HEK293T (cell line): ENCODE data around the gene SIDT2.

Experiments used
- CTCF ChIA-PET: fragments of 350-600 bp; formaldehyde crosslinking; extraction: SDS; loops from one replicate; lab custom pipeline; 2021; ENCODE audit warnings: antibody characterized with exemption, inconsistent platforms; lab: Yijun Ruan, JAX
- POLR2A ChIA-PET: fragments of 350-600 bp; formaldehyde crosslinking; extraction: SDS; loops from one replicate; lab custom pipeline; 2020; ENCODE audit warnings: antibody characterized with exemption, inconsistent platforms; lab: Yijun Ruan, JAX
- DNase-seq: peaks from one replicate; pipeline ENCODE4 v3.0.0; 2012; ENCODE audit warnings: mixed read lengths; ENCODE audit errors: extremely low spot score
- ARNT ChIP-seq: fragments of 450-650 bp; IDR thresholded peaks from 2 replicates; pipeline ENCODE4 v1.6.1; 2017; ENCODE audit warnings: mild to moderate bottlenecking
- BHLHE40 ChIP-seq: fragments of 450-650 bp; IDR thresholded peaks from 2 replicates; pipeline ENCODE4 v1.6.1; 2016; ENCODE audit warnings: mild to moderate bottlenecking, moderate library complexity, borderline replicate concordance
- CTBP1 ChIP-seq: fragments of 450-650 bp; IDR thresholded peaks from 2 replicates; pipeline ENCODE4 v1.6.1; 2016; ENCODE audit warnings: borderline replicate concordance
- ELF4 ChIP-seq: fragments of 450-650 bp; IDR thresholded peaks from 2 replicates; pipeline ENCODE4 v1.6.1; 2017; ENCODE audit warnings: antibody characterized with exemption
- FOXA1 ChIP-seq: fragments of 450-650 bp; IDR thresholded peaks from 2 replicates; pipeline ENCODE4 v1.6.1; 2016; ENCODE audit warnings: mild to moderate bottlenecking
- FOXK2 ChIP-seq: fragments of 450-650 bp; IDR thresholded peaks from 2 replicates; pipeline ENCODE4 v1.6.1; 2016; ENCODE audit warnings: mild to moderate bottlenecking
- FOXM1 ChIP-seq: fragments of 450-650 bp; IDR thresholded peaks from 2 replicates; pipeline ENCODE4 v1.6.1; 2017; ENCODE audit warnings: mild to moderate bottlenecking, borderline replicate concordance
- HDGF ChIP-seq: fragments of 450-650 bp; IDR thresholded peaks from 2 replicates; pipeline ENCODE4 v1.6.1; 2017; ENCODE audit warnings: antibody characterized with exemption, borderline replicate concordance
- L3MBTL2 ChIP-seq: fragments of 450-650 bp; conservative IDR thresholded peaks from 2 replicates; pipeline ENCODE4 v1.6.1; 2016; ENCODE audit warnings: mild to moderate bottlenecking
- LEF1 ChIP-seq: fragments of 450-650 bp; IDR thresholded peaks from 2 replicates; pipeline ENCODE4 v1.6.1; 2017; ENCODE audit warnings: mild to moderate bottlenecking, borderline replicate concordance
- NFRKB ChIP-seq: fragments of 450-650 bp; IDR thresholded peaks from 2 replicates; pipeline ENCODE4 v1.6.1; 2016; ENCODE audit warnings: mild to moderate bottlenecking, moderate library complexity
- PKNOX1 ChIP-seq: fragments of 450-650 bp; IDR thresholded peaks from 2 replicates; pipeline ENCODE4 v1.6.1; 2016
- SP1 ChIP-seq: fragments of 450-650 bp; IDR thresholded peaks from 2 replicates; pipeline ENCODE4 v1.6.1; 2017
- SUZ12 ChIP-seq: fragments of 450-650 bp; IDR thresholded peaks from 2 replicates; pipeline ENCODE4 v1.6.1; 2016; ENCODE audit warnings: mild to moderate bottlenecking
- TARDBP ChIP-seq: fragments of 450-650 bp; IDR thresholded peaks from 2 replicates; pipeline ENCODE4 v1.6.1; 2016
- ZNF384 ChIP-seq: fragments of 450-650 bp; IDR thresholded peaks from 2 replicates; pipeline ENCODE4 v1.6.1; 2016

Gene SIDT2

GRCh38 chr11:117229411-117229810 is 50.9 kb downstream of the SIDT2 start:
- ChIA-PET POLR2A (no interaction called here), CTCF (interaction anchor here (0.7 kb wide), 1 partner anchor 535 kb away, joined by 3 read pairs; no protein-coding TSS in a partner anchor)
- no peak for DNase-seq
- TF ChIP-seq ELF4 (no peak), HDGF (no peak), BHLHE40 (no peak), CTBP1 (no peak), ARNT (no peak), FOXA1 (no peak), ZNF384 (no peak), PKNOX1 (no peak), L3MBTL2 (no peak)

GRCh38 chr11:117229931-117230285 is 51.4 kb downstream of the SIDT2 start:
- DNase-seq: no peak
- ChIA-PET CTCF (interaction anchor here (0.6 kb wide), 1 partner anchor 131 kb away, joined by 3 read pairs; no protein-coding TSS in a partner anchor), POLR2A (interaction anchor here (2.9 kb wide), 1 partner anchor 86 kb away, joined by 15 read pairs; the partner anchor contains the start of gene PAFAH1B2)
- TF ChIP-seq NFRKB: no peak
- no peak for TF ChIP-seq LEF1
- TF ChIP-seq ARNT: no peak
- TF ChIP-seq PKNOX1: no peak
- no peak for TF ChIP-seq ZNF384
- no peak for TF ChIP-seq SP1
- no peak for TF ChIP-seq TARDBP
- TF ChIP-seq ELF4: no peak
- no peak for TF ChIP-seq HDGF
- TF ChIP-seq CTBP1: no peak
- no peak for TF ChIP-seq L3MBTL2
- TF ChIP-seq SUZ12: no peak
- TF ChIP-seq FOXK2: no peak
- TF ChIP-seq FOXM1: no peak
- no peak for TF ChIP-seq FOXA1
- TF ChIP-seq BHLHE40: no peak

DNA sequence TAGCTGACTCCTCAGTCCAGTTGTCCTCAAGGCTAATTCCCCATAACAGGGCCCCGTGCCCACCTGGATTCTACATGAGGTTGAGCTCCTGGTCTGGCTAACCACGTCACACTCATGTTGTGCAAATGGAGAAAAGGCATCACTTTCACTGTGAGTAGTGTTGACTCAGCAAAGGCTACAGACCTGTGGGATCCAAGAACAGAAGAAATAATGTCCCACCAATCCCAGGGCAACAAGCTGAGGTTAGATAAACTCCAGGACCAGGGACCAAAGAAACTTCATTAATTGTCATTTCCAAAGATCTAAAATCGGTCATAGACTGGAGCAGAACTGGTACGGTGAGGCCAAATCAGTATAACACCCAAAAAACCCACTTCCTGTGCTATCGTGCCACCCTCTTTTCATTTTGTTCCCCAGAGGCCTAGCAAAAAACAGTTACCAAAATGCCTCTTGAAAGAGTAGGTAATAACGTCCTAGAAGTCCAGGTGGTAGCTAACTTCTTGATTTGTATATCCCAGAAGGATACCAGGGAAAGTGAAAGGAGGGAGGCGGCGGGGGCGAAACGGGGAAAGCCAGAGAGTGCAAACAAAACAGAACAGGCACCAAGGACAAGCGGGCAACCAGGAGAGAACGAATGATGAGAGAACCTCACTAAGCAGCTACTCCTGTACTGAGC is 51.9 kb downstream of the SIDT2 start:
- ChIA-PET POLR2A (interaction anchor here (2.1 to 2.9 kb wide), 2 partner anchors 8 to 87 kb away, joined by 7 to 15 read pairs; partner anchors contain the start of gene PAFAH1B2), CTCF (interaction anchor here (0.6 to 1.7 kb wide), 3 partner anchors 52 to 968 kb away, joined by 3 to 7 read pairs (median 6); partner anchors contain the start of gene SIDT2)

DNA sequence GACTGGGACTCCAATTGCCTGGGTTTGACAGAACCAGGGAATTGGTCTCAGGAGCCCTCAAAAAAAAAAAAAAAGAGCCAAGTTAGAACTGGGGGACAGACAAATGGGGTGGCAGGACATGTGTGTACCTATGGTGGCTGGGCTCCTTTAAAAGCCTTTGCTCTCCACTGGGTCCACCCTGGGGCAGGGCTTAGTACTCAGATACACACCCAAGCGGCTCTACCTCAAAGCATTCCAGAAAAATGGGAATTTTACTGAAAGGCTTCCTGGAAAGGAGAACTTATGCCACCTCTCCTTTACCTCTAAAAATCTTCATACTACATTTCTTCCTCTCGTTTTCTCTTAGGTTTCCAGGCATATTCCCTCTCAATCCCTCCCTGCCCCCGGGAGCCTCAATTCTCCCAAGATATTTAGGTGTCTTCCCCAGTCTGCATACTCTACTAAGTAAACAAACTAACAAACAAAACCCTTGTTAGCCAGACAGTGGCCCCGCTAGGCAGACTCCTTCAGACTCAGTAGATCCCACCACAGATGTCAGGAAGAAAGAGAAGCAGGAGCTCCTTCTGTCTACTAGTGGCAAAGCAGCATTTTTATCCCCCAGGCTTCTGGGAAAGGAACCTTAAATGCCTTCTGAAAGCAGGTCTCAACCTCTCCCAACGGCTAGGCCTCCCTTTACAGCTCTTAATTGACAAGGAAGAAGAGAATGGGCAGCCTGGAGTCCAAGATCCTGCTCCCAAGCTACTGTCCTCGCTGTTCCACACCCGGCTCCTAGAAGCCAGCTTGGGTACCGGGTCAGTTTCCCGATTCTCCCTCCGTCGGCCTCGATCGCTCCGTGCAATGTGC is 52.7 kb downstream of the SIDT2 start:
- TF ChIP-seq PKNOX1 (no peak), FOXA1 (no peak), BHLHE40 (no peak), LEF1 (no peak), TARDBP (no peak), ARNT (no peak), NFRKB (no peak), FOXM1 (no peak), FOXK2 (no peak), SUZ12 (no peak), SP1 (no peak), CTBP1 (no peak)
- ChIA-PET CTCF (interaction anchor here (0.6 to 1.7 kb wide), 4 partner anchors 35 to 967 kb away, joined by 3 to 7 read pairs (median 5); partner anchors contain the start of gene SIDT2), POLR2A (interaction anchor here (0.8 to 2.9 kb wide), 8 partner anchors 9 to 97 kb away, joined by 3 to 15 read pairs (median 6); partner anchors contain the start of genes CEP164, PAFAH1B2 and SIDT2)
- no peak for DNase-seq

More for the DNA sequence above, 51.9 kb downstream of the SIDT2 start:
- no peak for TF ChIP-seq FOXK2
- no peak for TF ChIP-seq NFRKB
- no peak for DNase-seq

- DNase-seq: no peak
- TF ChIP-seq HDGF (no peak), SP1 (no peak), ZNF384 (no peak), FOXM1 (no peak), ARNT (no peak), FOXK2 (no peak), TARDBP (no peak), FOXA1 (no peak)
- ChIA-PET CTCF (interaction anchor here (0.7 to 1.7 kb wide), 3 partner anchors 36 to 560 kb away, joined by 3 to 6 read pairs (median 4); partner anchors contain the start of gene SIDT2), POLR2A (interaction anchor here (0.8 to 2.9 kb wide), 8 partner anchors 10 to 97 kb away, joined by 3 to 15 read pairs (median 6); partner anchors contain the start of genes CEP164, PAFAH1B2 and SIDT2)
Measured at GRCh38 chr11:117231842-117232091, 53.2 kb downstream of the SIDT2 start, which contains the start of gene PCSK7. TSS of gene PCSK7 (minus strand) at chr11:117232073. CDS start at chr11:117229844, 2,229 bp downstream.
